Tibial nerve (tissue), 4 donors: ENCODE results near the gene TCEA3.

ENCODE experiments used
- CTCF ChIP-seq, 5 experiments: fragments of 200-600 bp in 3 of 5; fragments of 450-650 bp in 2 of 5; sonication (generic) in 3 of 5; IDR thresholded peaks; one replicate each; pipeline ENCODE4 v1.5.1; 2016 to 2019; ENCODE audit warnings: antibody characterized with exemption in 5 of 5, mild to moderate bottlenecking in 3 of 5, moderate library complexity in 2 of 5
- EP300 ChIP-seq, 2 donors: sonication (generic); formaldehyde crosslinking; IDR thresholded peaks; one replicate each; pipeline ENCODE4 v1.6.1; 2017; ENCODE audit warnings: antibody characterized with exemption in 2 of 2, mild to moderate bottlenecking in 1 of 2
- POLR2A ChIP-seq, 2 donors: fragments of 450-650 bp; IDR thresholded peaks; one replicate each; pipeline ENCODE4 v1.6.1; 2017; ENCODE audit warnings: antibody characterized with exemption in 2 of 2, mild to moderate bottlenecking in 2 of 2, moderate library complexity in 2 of 2

DNA sequence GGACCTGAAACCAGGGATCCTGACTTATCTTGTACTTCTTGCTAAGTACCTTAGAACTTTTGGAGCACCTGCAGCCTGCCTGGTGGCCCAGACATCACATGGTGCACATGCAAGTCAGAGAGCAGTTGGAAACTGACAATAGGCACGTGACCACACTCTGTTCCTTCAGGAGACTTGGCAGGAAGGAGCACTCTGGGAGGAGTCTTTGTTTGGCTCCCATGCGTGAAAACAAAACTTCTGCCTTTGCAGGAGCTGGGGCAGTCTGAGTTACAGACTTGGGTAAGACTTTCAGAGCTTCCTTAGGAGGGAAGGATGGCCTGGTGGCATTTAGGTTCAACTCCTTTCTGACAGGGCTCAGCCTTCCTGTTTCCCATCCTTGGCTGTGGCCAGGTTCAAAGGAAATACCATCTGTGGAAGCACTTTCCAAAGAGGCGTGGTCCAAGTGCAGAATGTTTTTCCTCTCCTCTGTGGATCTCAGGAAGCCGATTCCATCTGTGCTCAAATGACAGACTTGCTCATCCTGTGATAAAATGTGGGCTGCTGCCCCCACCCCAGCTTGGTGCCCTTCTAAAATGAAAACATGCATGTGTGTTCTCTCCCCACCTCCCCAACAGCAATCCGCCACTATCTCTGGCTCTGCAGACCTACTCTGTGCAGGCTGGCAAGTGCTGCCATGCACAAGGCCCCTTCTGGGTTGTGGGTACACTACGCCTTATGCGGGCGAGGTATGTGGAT, 40.8 kb downstream of the TCEA3 start:
- no peak for TF ChIP-seq EP300 (IDR thresholded peaks at IDR 0.05)
- no peak for TF ChIP-seq CTCF (IDR thresholded peaks at IDR 0.05)
- no peak for TF ChIP-seq POLR2A (IDR thresholded peaks at IDR 0.05)
